HCT116 (cell line): ENCODE measurements around the gene TOP2B. TPM values are rescaled to one million over a fixed set of nuclear protein-coding genes. Genes with fewer than 3 reads are reported as not detected.

Experiments used
- ATAC-seq: fragments of 200-7000 bp; cut with Tn5 transposase; 2 replicates; pipeline ENCODE4 v1.9.1; 2020; ENCODE audit warnings: mild to moderate bottlenecking, moderate library complexity
- BruUV-seq: library from RNA; stranded (reverse); fragments of 400-500 nt; replicated peaks from 2 replicates; lab custom pipeline; 2021; lab: Mats Ljungman, UMichigan
- CTCF ChIA-PET: fragments of 300-600 bp; sonication (Branson Sonifier 250); formaldehyde crosslinking; loops from one replicate; lab custom pipeline; 2021; ENCODE audit warnings: antibody characterized with exemption; lab: Charles Lee
- POLR2A ChIA-PET: fragments of 300-600, 350-600 bp; sonication (Branson Sonifier 250); formaldehyde crosslinking; loops from one replicate; lab custom pipeline; 2021; ENCODE audit warnings: antibody characterized with exemption; lab: Charles Lee
- RAD21 ChIA-PET, 2 experiments: fragments of 300-600 bp; sonication (Branson Sonifier 250); formaldehyde crosslinking; loops; one replicate each; lab custom pipeline; 2023; ENCODE audit warnings: low total read pairs in 2 of 2; ENCODE audit not compliant: uncharacterized antibody in 2 of 2, unreplicated experiment in 2 of 2, low non-redundant PET in 1 of 2; lab: Charles Lee
- DNase-seq: peaks from one replicate; pipeline ENCODE4 v3.0.0-alpha.2; 2010; ENCODE audit warnings: low read depth, low spot score
- H2AFZ ChIP-seq: fragments of 200-600 bp; shearing (Covaris generic), sonication (generic); 2 replicates; pipeline ENCODE4 v1.6.1; 2017; ENCODE audit warnings: low read depth, mixed run types, mixed read lengths, antibody characterized with exemption, low read length; ENCODE audit not compliant: poor library complexity, severe bottlenecking
- H3K27ac ChIP-seq: 2 replicates; pipeline ENCODE4 v1.5.1; 2012; ENCODE audit warnings: low read depth, low read length
- H3K27me3 ChIP-seq: fragments of 200-600 bp; sonication (generic); 2 replicates; pipeline ENCODE4 v1.6.1; 2016; ENCODE audit warnings: mixed run types, low read length, mixed read lengths; ENCODE audit not compliant: insufficient read depth
- H3K36me3 ChIP-seq, 2 experiments: fragments of 200-500 bp in 1 of 2; fragments of 200-600 bp in 1 of 2; sonication (Bioruptor generic) in 1 of 2; sonication (generic) in 1 of 2; 2 replicates each; pipeline versions ENCODE4 v1.5.1 to v1.6.1; 2014 to 2016; ENCODE audit warnings: low read length in 2 of 2, inconsistent platforms in 1 of 2, mixed read lengths in 1 of 2, mixed run types in 1 of 2; ENCODE audit not compliant: insufficient read depth in 2 of 2, control insufficient read depth in 1 of 2
- H3K4me1 ChIP-seq, 2 experiments: fragments of 200-600 bp in 1 of 2; sonication (generic) in 1 of 2; 2 replicates each; pipeline versions ENCODE4 v1.5.1 to v1.6.1; 2012 to 2017; ENCODE audit warnings: low read length in 2 of 2, inconsistent platforms in 1 of 2, mild to moderate bottlenecking in 1 of 2, mixed read lengths in 1 of 2, mixed run types in 1 of 2, moderate library complexity in 1 of 2; ENCODE audit not compliant: insufficient read depth in 2 of 2, control insufficient read depth in 1 of 2
- H3K4me2 ChIP-seq: fragments of 200-600 bp; sonication (generic); 2 replicates; pipeline ENCODE4 v1.6.1; 2017; ENCODE audit warnings: mixed run types, low read length, mixed read lengths
- H3K4me3 ChIP-seq, 2 experiments: fragments of 200-600 bp in 1 of 2; sonication (generic) in 1 of 2; replicated peaks in 1 of 2; 2 replicates each; pipeline ENCODE4 v1.5.1; 2011 to 2016; ENCODE audit warnings: low read length in 2 of 2, control low read depth in 1 of 2, low read depth in 1 of 2, mild to moderate bottlenecking in 1 of 2, mixed read lengths in 1 of 2, mixed run types in 1 of 2
- H3K79me2 ChIP-seq: fragments of 200-600 bp; sonication (generic); 2 replicates; pipeline ENCODE4 v1.6.1; 2017; ENCODE audit warnings: mild to moderate bottlenecking, mixed run types, low read length, moderate library complexity, mixed read lengths; ENCODE audit not compliant: insufficient read depth
- H3K9ac ChIP-seq: fragments of 200-600 bp; sonication (generic); 2 replicates; pipeline ENCODE4 v1.6.1; 2016; ENCODE audit warnings: low read length, mixed read lengths
- H3K9me2 ChIP-seq: fragments of 200-600 bp; sonication (generic), shearing (Covaris generic); 2 replicates; pipeline ENCODE4 v1.6.1; 2017; ENCODE audit warnings: mixed run types, mild to moderate bottlenecking, moderate library complexity; ENCODE audit not compliant: insufficient read depth
- H3K9me3 ChIP-seq, 2 experiments: fragments of 200-500 bp in 1 of 2; fragments of 200-600 bp in 1 of 2; sonication (Bioruptor generic) in 1 of 2; sonication (generic) in 1 of 2; 2 replicates each; pipeline ENCODE4 v1.6.1; 2014 to 2017; ENCODE audit warnings: low read length in 2 of 2, mixed read lengths in 2 of 2, inconsistent platforms in 1 of 2, low read depth in 1 of 2, mild to moderate bottlenecking in 1 of 2, mixed run types in 1 of 2, moderate library complexity in 1 of 2; ENCODE audit not compliant: control insufficient read depth in 1 of 2, insufficient read depth in 1 of 2
- H4K20me1 ChIP-seq: fragments of 200-600 bp; sonication (generic), shearing (Covaris generic); 2 replicates; pipeline ENCODE4 v1.6.1; 2017; ENCODE audit warnings: mixed run types, mild to moderate bottlenecking, moderate library complexity; ENCODE audit not compliant: insufficient read depth
- CBX3 ChIP-seq: IDR thresholded peaks from 2 replicates; pipeline ENCODE4 v1.6.1; 2012; ENCODE audit warnings: low read depth
- CEBPB ChIP-seq: IDR thresholded peaks from 2 replicates; pipeline ENCODE4 v1.6.1; 2012; ENCODE audit warnings: low read depth
- EGR1 ChIP-seq: IDR thresholded peaks from 2 replicates; pipeline ENCODE4 v1.6.1; 2012; ENCODE audit warnings: low read depth
- ELF1 ChIP-seq: IDR thresholded peaks from 2 replicates; pipeline ENCODE4 v1.6.1; 2012; ENCODE audit warnings: low read depth, borderline replicate concordance
- EZH2phosphoT487 ChIP-seq: fragments of 200-600 bp; IDR thresholded peaks from 2 replicates; pipeline ENCODE4 v1.6.1; 2018; ENCODE audit warnings: antibody characterized with exemption, borderline replicate concordance
- POLR2A ChIP-seq: IDR thresholded peaks from 2 replicates; pipeline ENCODE4 v1.7.0; 2011; ENCODE audit warnings: borderline replicate concordance; ENCODE audit not compliant: insufficient read depth, insufficient read length; ENCODE audit errors: extremely low read depth
- RAD21 ChIP-seq: IDR thresholded peaks from 2 replicates; pipeline ENCODE4 v1.6.1; 2012; ENCODE audit warnings: low read depth, mild to moderate bottlenecking
- SIN3A ChIP-seq: IDR thresholded peaks from 2 replicates; pipeline ENCODE4 v1.6.1; 2012; ENCODE audit warnings: low read depth
- TCF7L2 ChIP-seq: IDR thresholded peaks from 2 replicates; pipeline ENCODE4 v1.7.0; 2011; ENCODE audit warnings: borderline replicate concordance, inconsistent platforms; ENCODE audit not compliant: insufficient read depth, insufficient read length; ENCODE audit errors: extremely low read depth
- YY1 ChIP-seq: IDR thresholded peaks from 2 replicates; pipeline ENCODE4 v1.6.1; 2011; ENCODE audit warnings: low read length, low read depth, moderate library complexity, mild to moderate bottlenecking; ENCODE audit not compliant: insufficient replicate concordance; ENCODE audit errors: extremely low read depth
- ZFX ChIP-seq: fragments of 450-650 bp; IDR thresholded peaks from 2 replicates; pipeline ENCODE4 v1.6.1; 2017
- ZNF274 ChIP-seq: fragments of 200-500 bp; sonication (Bioruptor generic); IDR thresholded peaks from 2 replicates; pipeline ENCODE4 v1.6.1; 2014; ENCODE audit warnings: mild to moderate bottlenecking, low read depth, low read length, inconsistent platforms
- intact Hi-C: fragments of 100-400 bp; cut with micrococcal nuclease; formaldehyde crosslinking; loops from 2 replicates; pipeline ENCODE4 v1.10.0; 2022
- total RNA-seq: library from RNA; stranded (reverse); gene quantifications from one replicate; pipeline ENCODE4 v1.2.1, GENCODE V29; 2021; ENCODE audit not compliant: unreplicated experiment
- TF ChIP-seq, protein P1 (sequence below): IDR thresholded peaks from 2 replicates; pipeline ENCODE4 v1.6.1; 2012
- TF ChIP-seq, protein P2 (sequence below): IDR thresholded peaks from 2 replicates; pipeline ENCODE4 v1.6.1; 2011; ENCODE audit warnings: mild to moderate bottlenecking, low read length, moderate library complexity; ENCODE audit not compliant: insufficient replicate concordance; ENCODE audit errors: extremely low read depth
- TF ChIP-seq, protein P3 (sequence below), 3 experiments: fragments of 200-600 bp in 1 of 3; sonication (generic) in 1 of 3; IDR thresholded peaks in 2 of 3; conservative IDR thresholded peaks in 1 of 3; 2 replicates each; pipeline ENCODE4 v1.5.1; 2012 to 2017; ENCODE audit warnings: low read depth in 2 of 3, low read length in 2 of 3, antibody characterized with exemption in 1 of 3, borderline replicate concordance in 1 of 3, control low read depth in 1 of 3, mild to moderate bottlenecking in 1 of 3, mixed read lengths in 1 of 3, mixed run types in 1 of 3, moderate library complexity in 1 of 3; ENCODE audit not compliant: insufficient read depth in 1 of 3
- TF ChIP-seq, protein P4 (sequence below): IDR thresholded peaks from 2 replicates; pipeline ENCODE4 v1.6.1; 2012; ENCODE audit warnings: low read depth

TOP2B gene
- total RNA-seq, 1 experiment from 2014 or later, result 101 TPM

DNA sequence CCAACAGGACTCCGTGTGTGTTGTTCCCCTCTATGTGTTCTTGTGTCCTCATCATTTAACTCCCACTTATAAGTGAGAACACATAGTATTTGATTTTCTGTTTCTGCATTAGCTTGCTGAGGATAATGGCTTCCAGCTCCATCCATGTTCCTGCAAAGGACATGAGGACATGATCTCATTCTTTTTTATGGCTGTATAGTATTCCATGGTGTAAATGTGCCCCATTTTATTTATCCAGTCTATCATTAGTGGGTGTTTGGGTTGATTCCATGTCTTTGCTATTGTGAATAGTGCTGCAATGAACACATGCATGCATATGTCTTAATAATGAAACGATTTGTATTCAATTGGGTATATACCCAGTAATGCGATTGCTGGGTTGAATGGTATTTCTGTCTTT lies 28.5 kb upstream of the TOP2B start:
- peaks cover 39% of the 10 kb centered on the region; the same call in 1 of the 2 replicates for H3K27me3 ChIP-seq
- TF ChIP-seq YY1 (no peak), POLR2A (no peak), CEBPB (no peak), RAD21 (no peak), ELF1 (no peak), SIN3A (no peak), TCF7L2 (no peak), ZFX (no peak), EZH2phosphoT487 (no peak), CBX3 (no peak), EGR1 (no peak), ZNF274 (no peak)
- TF ChIP-seq, protein P1, sequence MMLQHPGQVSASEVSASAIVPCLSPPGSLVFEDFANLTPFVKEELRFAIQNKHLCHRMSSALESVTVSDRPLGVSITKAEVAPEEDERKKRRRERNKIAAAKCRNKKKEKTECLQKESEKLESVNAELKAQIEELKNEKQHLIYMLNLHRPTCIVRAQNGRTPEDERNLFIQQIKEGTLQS, result no peak
- TF ChIP-seq, protein P2, sequence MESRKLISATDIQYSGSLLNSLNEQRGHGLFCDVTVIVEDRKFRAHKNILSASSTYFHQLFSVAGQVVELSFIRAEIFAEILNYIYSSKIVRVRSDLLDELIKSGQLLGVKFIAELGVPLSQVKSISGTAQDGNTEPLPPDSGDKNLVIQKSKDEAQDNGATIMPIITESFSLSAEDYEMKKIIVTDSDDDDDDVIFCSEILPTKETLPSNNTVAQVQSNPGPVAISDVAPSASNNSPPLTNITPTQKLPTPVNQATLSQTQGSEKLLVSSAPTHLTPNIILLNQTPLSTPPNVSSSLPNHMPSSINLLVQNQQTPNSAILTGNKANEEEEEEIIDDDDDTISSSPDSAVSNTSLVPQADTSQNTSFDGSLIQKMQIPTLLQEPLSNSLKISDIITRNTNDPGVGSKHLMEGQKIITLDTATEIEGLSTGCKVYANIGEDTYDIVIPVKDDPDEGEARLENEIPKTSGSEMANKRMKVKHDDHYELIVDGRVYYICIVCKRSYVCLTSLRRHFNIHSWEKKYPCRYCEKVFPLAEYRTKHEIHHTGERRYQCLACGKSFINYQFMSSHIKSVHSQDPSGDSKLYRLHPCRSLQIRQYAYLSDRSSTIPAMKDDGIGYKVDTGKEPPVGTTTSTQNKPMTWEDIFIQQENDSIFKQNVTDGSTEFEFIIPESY, result no peak
- TF ChIP-seq, protein P3, sequence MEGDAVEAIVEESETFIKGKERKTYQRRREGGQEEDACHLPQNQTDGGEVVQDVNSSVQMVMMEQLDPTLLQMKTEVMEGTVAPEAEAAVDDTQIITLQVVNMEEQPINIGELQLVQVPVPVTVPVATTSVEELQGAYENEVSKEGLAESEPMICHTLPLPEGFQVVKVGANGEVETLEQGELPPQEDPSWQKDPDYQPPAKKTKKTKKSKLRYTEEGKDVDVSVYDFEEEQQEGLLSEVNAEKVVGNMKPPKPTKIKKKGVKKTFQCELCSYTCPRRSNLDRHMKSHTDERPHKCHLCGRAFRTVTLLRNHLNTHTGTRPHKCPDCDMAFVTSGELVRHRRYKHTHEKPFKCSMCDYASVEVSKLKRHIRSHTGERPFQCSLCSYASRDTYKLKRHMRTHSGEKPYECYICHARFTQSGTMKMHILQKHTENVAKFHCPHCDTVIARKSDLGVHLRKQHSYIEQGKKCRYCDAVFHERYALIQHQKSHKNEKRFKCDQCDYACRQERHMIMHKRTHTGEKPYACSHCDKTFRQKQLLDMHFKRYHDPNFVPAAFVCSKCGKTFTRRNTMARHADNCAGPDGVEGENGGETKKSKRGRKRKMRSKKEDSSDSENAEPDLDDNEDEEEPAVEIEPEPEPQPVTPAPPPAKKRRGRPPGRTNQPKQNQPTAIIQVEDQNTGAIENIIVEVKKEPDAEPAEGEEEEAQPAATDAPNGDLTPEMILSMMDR (IDR thresholded peaks at IDR 0.05 in 2 of 3, conservative IDR thresholded peaks at IDR 0.05 in 1 of 3; ENCODE audit: borderline replicate concordance in 1 of 3, insufficient read depth in 1 of 3, low read depth in 2 of 3, low read length in 2 of 3), result no peak
- TF ChIP-seq, protein P4, sequence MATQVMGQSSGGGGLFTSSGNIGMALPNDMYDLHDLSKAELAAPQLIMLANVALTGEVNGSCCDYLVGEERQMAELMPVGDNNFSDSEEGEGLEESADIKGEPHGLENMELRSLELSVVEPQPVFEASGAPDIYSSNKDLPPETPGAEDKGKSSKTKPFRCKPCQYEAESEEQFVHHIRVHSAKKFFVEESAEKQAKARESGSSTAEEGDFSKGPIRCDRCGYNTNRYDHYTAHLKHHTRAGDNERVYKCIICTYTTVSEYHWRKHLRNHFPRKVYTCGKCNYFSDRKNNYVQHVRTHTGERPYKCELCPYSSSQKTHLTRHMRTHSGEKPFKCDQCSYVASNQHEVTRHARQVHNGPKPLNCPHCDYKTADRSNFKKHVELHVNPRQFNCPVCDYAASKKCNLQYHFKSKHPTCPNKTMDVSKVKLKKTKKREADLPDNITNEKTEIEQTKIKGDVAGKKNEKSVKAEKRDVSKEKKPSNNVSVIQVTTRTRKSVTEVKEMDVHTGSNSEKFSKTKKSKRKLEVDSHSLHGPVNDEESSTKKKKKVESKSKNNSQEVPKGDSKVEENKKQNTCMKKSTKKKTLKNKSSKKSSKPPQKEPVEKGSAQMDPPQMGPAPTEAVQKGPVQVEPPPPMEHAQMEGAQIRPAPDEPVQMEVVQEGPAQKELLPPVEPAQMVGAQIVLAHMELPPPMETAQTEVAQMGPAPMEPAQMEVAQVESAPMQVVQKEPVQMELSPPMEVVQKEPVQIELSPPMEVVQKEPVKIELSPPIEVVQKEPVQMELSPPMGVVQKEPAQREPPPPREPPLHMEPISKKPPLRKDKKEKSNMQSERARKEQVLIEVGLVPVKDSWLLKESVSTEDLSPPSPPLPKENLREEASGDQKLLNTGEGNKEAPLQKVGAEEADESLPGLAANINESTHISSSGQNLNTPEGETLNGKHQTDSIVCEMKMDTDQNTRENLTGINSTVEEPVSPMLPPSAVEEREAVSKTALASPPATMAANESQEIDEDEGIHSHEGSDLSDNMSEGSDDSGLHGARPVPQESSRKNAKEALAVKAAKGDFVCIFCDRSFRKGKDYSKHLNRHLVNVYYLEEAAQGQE, result no peak
- TF ChIP-seq, all 23 proteins: peak for 0
- no peaks in the 10 kb centered on the region for H3K9me2 ChIP-seq
- H4K20me1 ChIP-seq, result no peaks in the 10 kb centered on the region
- no peak for ATAC-seq
- no peaks in the 10 kb centered on the region for H3K4me1 ChIP-seq
- H3K79me2 ChIP-seq, result no peaks in the 10 kb centered on the region
- no peak for DNase-seq
- no peak overlapping the region for H3K27ac ChIP-seq
- no peak overlapping the region for H2AFZ ChIP-seq
- H3K9ac ChIP-seq, result no peak overlapping the region
- intact Hi-C loops, result no loop called here
- ChIA-PET POLR2A (no interaction called here), CTCF (no interaction called here), RAD21 (no interaction called here)
- H3K4me2 ChIP-seq, result no peak overlapping the region
- BruUV-seq, result no TSS peak
- H3K4me3 ChIP-seq, result no peak overlapping the region
- no peaks in the 10 kb centered on the region for H3K36me3 ChIP-seq
- H3K9me3 ChIP-seq, result no peaks in the 10 kb centered on the region
